ENCODE results near the gene MMP24OS.

MMP24OS gene

GRCh38 chr20:35290887-35291417, 13.0 kb upstream of the MMP24OS start:
- no peak for DNase-seq (ENCODE audit: low read depth)

DNA sequence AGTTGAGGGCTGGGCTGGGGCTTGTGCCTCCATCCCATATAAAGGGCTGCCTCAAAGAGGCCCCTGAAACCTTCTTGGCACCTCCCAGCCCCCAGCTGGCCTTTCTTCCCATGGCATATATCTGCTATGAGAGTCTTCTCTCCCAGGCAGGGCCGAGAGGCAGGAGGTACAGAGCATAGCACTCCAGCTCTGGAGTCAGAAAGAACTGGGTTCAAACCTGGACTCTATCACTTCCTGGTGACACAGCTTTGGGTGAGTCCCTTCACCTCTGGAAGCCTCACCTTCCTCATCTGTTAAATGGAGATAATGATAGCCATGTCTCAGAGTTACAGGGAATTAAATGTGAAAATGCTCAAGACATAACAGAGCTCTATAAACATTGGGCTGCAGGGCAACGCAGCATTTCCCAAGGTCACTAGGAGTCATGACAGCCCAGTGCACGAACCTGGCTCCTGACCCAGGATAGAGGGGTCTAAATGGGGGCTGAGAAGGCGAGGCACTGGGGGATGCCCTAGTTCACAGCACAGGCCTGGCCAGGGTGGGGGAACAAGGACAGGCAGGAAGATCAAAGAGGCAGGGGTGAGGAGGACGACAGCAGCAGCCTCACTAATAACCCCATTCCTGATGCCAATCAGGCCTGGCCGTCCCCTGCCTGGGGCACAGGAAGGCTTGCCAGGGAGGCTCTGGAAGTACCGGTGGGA, 12.4 kb upstream of the MMP24OS start:
- DNase-seq (ENCODE audit: low read depth), result no peak

DNA sequence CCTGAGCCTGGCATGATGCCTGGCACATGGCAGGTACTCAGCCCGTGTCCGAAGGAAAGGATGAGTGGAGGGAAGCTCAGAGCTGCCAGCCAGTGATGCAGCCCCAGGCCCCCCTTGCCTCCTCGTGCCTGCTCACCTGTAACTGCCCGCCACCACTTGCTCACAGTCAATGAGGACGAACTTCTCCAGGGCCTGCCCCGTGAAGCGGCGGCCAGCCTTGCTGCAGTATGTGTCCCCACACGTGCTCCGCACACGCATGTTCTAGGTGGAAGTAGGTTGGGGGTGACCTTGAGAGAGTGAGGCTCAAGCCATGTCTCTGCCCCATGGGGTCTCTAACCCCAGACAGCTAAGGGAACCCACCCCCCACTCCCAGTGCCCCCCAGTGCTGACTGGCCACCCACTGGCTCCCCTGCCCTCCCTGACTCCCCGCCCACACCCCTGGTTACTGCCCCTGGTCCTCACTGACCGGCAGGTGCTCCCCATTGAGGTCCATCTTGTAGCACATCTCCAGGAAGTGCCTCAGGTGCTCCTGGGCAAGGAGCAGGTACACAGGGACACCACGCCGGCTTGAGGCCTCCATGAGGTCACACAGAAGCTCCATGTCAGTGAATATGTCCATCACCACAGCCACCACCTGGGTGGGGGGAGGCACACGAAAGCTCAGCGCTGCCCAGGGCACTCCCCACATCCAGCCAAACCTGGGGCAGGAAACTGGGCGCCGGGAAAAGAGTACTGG, 10.6 kb upstream of the MMP24OS start:
- no peak for DNase-seq (ENCODE audit: low read depth)

DNA sequence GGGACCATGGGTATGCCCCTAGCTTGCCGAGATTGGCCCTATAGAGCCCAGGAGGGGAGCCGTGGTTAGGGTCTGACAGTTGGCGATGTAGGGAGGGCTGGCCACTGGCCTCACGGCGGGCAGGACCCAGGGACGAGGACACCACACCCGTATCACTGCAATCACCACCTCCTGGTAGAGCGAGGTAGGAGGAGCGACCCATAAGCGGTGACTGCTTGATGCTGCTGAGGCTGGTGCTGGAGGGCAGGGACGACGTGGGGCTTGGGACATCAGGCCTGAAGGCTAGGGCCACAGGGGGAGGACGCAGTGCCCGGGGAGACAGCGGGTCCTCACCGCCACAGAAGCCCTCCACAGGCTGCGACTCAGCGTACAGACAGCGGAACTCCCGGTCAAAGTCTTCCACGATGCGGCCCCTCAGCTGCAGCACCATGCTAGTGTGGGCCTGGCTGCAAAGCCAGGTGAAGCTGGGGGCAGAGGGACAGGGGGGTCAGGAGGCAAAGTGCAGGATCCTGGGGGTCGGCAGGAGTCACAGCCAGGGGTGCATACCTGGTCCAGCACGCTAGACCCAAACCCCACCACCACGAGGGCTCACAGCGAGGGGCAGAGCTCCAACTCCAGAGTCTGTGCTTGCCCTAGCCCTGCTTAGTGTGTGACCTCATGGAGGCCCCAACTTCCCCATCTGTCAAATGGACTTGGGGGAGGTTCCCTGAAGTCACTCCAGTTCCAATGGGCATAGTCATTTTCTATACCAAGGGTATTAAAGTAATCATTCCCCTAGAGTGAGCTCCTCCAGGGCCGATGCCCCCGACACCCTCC, 9.8 kb upstream of the MMP24OS start:
- DNase-seq (ENCODE audit: low read depth), result no peak

- no peak for DNase-seq (ENCODE audit: low read depth)
Measured at GRCh38 chr20:35286899-35287508, 9.1 kb upstream of the MMP24OS start.

DNA sequence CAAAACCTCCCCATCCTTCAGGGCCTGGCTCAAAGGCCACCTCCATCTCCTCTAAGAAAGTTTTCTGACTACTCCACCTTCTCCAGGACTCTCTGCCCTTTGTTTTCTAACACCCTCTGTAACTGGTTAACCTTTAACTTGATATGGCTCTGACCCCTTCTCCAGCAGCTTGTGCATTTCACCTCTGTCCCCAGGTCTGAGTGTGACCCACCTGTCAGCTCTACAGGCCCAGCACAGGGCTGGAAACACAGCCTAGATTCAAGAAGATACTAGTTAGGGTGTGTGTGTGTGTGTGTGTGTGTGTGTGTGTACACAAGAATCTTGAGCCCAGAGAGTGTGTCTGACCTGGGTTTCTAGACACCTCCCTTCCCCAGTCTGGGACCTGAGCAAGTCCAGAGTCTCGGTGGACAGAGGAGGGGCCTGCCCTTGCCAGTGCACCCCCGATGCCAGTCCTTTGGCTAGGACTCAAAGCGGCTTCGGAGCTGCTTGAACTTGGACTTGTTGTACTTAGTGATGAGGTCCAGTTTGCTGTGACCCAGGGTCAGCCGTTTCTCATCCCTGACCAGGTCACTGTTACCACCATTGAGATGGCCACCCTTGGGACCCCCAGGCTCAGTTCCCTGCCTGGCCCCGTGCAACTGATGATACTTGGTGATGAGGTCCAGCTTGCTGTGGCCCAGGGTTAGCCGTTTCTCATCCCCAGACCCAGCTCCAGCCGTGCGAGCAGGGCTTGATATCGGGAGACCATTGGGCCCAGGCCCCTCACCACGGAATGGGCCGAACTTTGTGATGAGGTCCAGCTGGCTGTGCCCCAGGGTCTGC, 8.4 kb upstream of the MMP24OS start:
- no peak for DNase-seq (ENCODE audit: low read depth)

- DNase-seq (ENCODE audit: low read depth), result no peak
Measured at GRCh38 chr20:35285806-35286076, 7.8 kb upstream of the MMP24OS start.

DNA sequence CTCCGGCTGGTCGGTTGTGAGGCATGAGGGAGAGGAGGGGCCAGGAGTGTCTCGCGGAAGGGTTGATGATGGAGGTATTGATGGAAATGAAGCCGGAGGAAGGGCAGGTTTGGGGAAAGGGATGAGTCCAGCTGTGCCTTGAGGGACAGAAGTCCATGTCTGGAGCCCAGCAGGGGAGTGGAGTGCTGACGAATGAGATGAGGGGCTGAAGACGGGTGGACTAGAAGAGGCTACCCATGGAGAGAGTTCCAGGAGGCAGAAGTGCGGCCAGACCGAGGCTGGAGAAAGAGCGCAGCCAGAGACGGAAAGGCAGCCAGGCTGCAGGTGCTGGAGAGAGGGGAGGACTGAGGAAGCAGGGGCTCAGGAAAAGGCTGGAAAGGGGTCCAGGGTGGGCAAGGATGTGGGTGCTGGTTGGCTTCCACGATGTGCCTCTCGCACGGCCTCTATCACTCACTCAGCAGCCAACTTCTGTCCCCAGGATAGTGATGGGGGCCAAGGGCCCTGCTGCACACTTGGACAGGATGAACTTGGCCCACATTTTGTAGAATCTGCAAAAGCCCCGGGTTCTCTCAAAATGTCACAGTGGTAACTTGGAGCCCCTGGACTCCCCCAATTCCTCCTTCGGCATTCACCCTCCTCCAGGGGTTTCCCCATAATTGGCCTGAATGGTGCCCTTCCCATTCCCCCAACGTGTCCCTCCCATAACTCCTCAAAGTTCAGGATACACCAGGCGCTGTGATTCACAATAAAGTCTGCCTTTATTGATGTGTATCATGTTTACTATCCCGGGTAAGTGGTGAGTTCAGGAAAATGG, 7.3 kb upstream of the MMP24OS start:
- no peak for DNase-seq (ENCODE audit: low read depth)

GRCh38 chr20:35284267-35284991, 6.5 kb upstream of the MMP24OS start, which contains the start of gene EIF6:
EIF6 (minus strand) TSS chr20:35284772; CDS start chr20:35284487, 285 bp downstream.
- peak; percentile 55 for DNase-seq (ENCODE audit: low read depth)

DNA sequence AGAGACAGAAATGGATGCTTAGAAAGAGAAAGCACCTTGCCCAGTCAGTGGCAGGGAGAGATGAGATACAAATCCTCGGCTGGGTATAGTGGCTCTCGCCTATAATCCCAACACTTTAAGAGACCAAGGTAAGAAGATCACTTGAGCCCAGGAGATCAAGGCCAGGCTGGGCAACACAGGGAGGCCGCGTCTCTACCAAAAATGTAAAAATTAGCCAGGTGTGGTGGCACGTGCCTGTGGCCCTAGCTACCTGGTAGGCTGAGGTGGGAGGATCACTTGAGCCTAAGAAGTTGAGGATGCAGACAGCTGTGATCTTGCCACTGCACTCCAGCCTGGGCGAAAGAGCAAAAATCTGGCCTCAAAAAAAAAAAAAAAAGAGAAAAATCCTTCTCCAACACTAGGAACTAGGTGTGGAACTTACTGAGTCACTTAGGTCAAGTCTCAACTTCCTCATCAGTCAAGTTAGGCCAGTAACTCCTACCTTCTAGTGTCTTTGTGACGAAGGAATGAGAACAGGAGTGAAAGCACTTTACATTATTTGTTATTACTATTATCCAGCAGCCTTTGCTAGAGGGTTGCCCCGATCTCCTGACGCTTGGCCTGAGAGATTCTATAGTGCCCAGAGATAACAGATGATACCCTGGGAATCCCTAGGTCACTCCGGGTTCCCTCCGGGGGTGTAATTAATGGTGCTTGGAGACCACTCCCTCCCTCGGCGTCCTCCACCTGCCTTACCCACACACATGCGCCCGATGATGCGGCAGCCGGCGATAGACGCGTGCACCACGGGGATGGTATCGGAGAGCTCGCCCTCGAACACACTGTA, 5.7 kb upstream of the MMP24OS start:
- DNase-seq (ENCODE audit: low read depth), result no peak

DNA sequence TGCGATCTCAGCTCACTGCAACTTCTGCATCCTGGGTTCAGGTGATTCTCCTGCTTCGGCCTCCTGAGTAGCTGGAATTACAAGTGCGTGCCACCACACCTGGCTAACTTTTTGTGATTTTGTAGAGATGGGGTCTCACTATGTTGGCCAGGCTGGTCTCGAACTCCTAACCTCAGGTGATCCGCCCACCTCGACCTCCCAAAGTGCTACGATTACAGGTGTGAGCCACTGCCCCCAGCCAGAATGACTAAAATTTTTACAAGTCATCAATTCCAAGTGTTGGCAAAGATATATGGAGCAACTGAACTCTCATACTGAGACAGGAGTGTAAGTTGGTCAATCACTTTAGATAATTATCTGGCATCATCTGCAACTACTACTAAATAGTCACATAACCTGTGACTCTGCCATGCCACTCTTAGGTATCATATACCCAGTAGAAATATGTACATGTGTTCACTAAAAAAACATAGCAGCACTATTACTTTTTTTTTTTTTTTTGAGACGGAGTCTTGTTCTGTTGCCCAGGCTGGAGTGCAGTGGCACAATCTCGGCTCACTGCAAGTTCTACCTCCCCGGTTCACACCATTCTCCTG, 3.7 kb upstream of the MMP24OS start:
- DNase-seq (ENCODE audit: low read depth), result no peak

DNA sequence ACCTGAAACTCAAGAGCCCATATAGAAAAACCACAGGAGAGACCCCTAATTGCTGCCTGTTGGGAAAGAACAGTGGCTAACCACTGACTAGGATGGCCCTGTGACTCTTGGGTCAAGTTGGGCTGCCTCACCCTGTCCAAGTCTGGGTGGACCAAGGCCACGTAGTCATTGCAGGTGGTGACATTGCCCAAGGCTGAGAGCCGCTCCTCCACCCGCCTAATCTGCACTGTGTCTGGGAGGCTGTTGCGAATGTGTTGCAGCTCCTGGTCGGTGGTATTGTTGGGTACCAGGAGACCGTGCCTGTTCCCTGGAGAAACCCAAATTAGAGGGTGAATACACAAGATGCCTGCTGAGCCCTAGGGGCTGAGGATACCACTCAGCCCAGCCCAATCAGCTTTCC, 2.6 kb upstream of the MMP24OS start:
- no peak for DNase-seq (ENCODE audit: low read depth)

GRCh38 chr20:35279533-35280174, 1.7 kb upstream of the MMP24OS start:
- DNase-seq (ENCODE audit: low read depth), result no peak

DNA sequence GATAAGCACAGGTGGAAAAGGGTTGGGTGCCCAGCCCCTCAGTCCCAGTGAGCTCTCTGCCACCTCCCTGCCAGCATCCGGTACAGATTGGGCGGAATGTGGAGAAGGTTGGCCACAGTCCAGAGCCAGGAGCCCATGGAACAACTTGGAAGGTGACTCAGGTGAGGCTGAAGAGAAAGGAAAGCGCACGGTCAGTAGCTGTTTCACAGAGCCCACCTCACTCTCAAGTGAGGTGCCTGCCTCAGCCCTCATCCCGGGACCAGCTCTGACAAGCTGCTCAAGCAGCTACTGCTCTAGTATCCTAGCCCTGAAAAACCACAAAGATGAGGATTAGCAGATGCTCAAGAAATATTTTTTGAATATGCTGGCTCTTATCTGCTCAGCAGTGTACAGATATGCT, 1.1 kb upstream of the MMP24OS start:
- no peak for DNase-seq (ENCODE audit: low read depth)

DNA sequence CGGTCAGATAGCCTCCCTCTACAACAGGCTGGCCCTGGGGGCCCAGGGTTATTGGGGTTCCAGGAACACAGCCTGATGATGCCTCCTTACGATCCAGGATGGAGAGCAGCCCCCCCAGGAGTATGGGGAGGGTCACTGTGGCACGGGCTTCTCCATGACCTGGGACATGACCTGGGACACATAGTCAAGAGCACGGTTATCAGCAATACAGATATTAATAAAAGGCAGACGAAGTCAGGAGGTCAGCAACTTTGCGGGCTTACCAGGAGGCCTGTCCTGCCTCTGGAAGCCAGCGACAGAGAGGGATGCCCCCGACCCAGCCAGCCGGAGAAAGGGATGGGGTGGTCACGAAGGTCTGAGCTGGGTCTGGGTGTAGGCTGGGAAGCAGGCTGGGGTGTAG, 795 bp downstream of the MMP24OS start:
- no peak for DNase-seq (ENCODE audit: low read depth)

DNA sequence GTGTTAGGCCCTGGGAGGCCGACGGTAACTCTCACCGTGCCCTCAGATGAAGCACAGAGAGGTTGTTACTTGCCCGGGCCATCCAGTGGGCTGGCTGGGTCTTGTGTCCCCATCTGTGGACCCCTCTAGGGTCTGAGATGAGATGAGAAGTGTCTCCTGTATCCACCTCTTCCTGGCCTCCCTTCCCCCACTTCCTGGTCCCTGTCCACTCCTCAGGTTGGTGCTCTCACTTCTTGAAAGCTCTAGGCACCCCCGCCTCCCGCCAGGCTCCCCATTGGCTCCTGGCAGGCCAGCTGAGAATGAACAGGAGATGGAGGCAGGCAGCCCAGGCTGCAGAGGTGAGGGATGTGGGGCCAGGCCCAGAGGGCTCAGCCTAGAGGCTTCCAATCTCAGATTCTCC, 1.5 kb downstream of the MMP24OS start:
- no peak for DNase-seq (ENCODE audit: low read depth)

GRCh38 chr20:35275741-35276251, 2.1 kb downstream of the MMP24OS start:
- no peak for DNase-seq (ENCODE audit: low read depth)
